HG03558 (cell line): Measurements from ENCODE around the gene SYT17.

Experiments
- ATAC-seq: cut with Tn5 transposase; IDR thresholded peaks from one replicate; pipeline ENCODE4 v1.9.1; 2021; ENCODE audit warnings: moderate number of reproducible peaks; ENCODE audit not compliant: unreplicated experiment; ENCODE audit errors: extremely low read depth

The SYT17 gene

GRCh38 chr16:19137201-19138128 lies 30.6 kb upstream of the SYT17 start:
- no peak for ATAC-seq

GRCh38 chr16:19138601-19139000 lies 29.4 kb upstream of the SYT17 start:
- ATAC-seq, result no peak

GRCh38 chr16:19139436-19140091 lies 28.5 kb upstream of the SYT17 start:
- no peak for ATAC-seq

- no peak for ATAC-seq
These were observed 27.6 kb upstream of the SYT17 start for GRCh38 chr16:19140396-19140795.

- ATAC-seq, result no peak
These were observed 25.0 kb upstream of the SYT17 start for GRCh38 chr16:19142939-19143598.

GRCh38 chr16:19143599-19143956 lies 24.5 kb upstream of the SYT17 start:
- no peak for ATAC-seq

- no peak for ATAC-seq
These were observed 23.0 kb upstream of the SYT17 start for GRCh38 chr16:19145010-19145409.

- no peak for ATAC-seq
These were observed 20.9 kb upstream of the SYT17 start for GRCh38 chr16:19147126-19147525.

GRCh38 chr16:19147627-19148026 lies 20.4 kb upstream of the SYT17 start:
- no peak for ATAC-seq

GRCh38 chr16:19148189-19148588 lies 19.9 kb upstream of the SYT17 start:
- ATAC-seq, result no peak

- ATAC-seq, result no peak
These were observed 16.7 kb upstream of the SYT17 start for GRCh38 chr16:19151310-19151709.

- no peak for ATAC-seq
These were observed 16.0 kb upstream of the SYT17 start for GRCh38 chr16:19152042-19152441.

- ATAC-seq, result no peak
These were observed 14.2 kb upstream of the SYT17 start for GRCh38 chr16:19153876-19154275.

GRCh38 chr16:19162085-19162484 lies 6.0 kb upstream of the SYT17 start:
- ATAC-seq, result no peak

GRCh38 chr16:19163215-19163614 lies 4.8 kb upstream of the SYT17 start:
- no peak for ATAC-seq

- no peak for ATAC-seq
These were observed 3.8 kb upstream of the SYT17 start for GRCh38 chr16:19164285-19164684.

GRCh38 chr16:19165101-19165500 lies 2.9 kb upstream of the SYT17 start:
- no peak for ATAC-seq

GRCh38 chr16:19166500-19166899 lies 1.5 kb upstream of the SYT17 start:
- no peak for ATAC-seq

- no peak for ATAC-seq
These were observed 486 bp downstream of the SYT17 start for GRCh38 chr16:19168371-19169081.

GRCh38 chr16:19169082-19169639 lies 1.1 kb downstream of the SYT17 start:
- ATAC-seq, result no peak
